Measurements from ENCODE around the gene LDHAL6B.

Gene LDHAL6B

GRCh38 chr15:59255680-59256336 is 49.2 kb downstream of the LDHAL6B start:
- DNase-seq = no peak

GRCh38 chr15:59256482-59256881 is 49.8 kb downstream of the LDHAL6B start:
- DNase-seq = no peak

- DNase-seq = no peak
Observed at GRCh38 chr15:59257140-59257539, 50.5 kb downstream of the LDHAL6B start.
